GM12878 (cell line): ENCODE data around the gene PIK3R5. TPM values are rescaled to one million over a fixed set of nuclear protein-coding genes. Genes with fewer than 3 reads are reported as not detected.
A peak's percentile ranks its signal among the peaks of the same experiment; 100 is the strongest.

Experiments
- BCL3 ChIP-seq: IDR thresholded peaks from 2 replicates; pipeline ENCODE4 v1.6.1; 2011; ENCODE audit warnings: borderline replicate concordance, low read depth, mild to moderate bottlenecking, moderate library complexity, low read length; ENCODE audit not compliant: insufficient read depth, poor library complexity, severe bottlenecking
- BCLAF1 ChIP-seq: fragments of 450-650 bp; IDR thresholded peaks from 2 replicates; pipeline ENCODE4 v1.6.1; 2017; ENCODE audit warnings: antibody characterized with exemption, mild to moderate bottlenecking, moderate library complexity
- CEBPZ ChIP-seq: fragments of 150-350 bp; IDR thresholded peaks from 2 replicates; pipeline ENCODE4 v1.6.1; 2016; ENCODE audit warnings: low read depth, low read length
- CREM ChIP-seq: IDR thresholded peaks from 2 replicates; pipeline ENCODE4 v1.6.1; 2014; ENCODE audit warnings: antibody characterized with exemption, low read depth
- CTCF ChIP-seq, 3 experiments: IDR thresholded peaks in 2 of 3; conservative IDR thresholded peaks in 1 of 3; 2 replicates each; pipeline ENCODE4 v1.5.1; 2011; ENCODE audit warnings: low read depth in 3 of 3, low read length in 3 of 3, mild to moderate bottlenecking in 3 of 3, control low read depth in 2 of 3, moderate library complexity in 2 of 3, inconsistent platforms in 1 of 3, mixed read lengths in 1 of 3; ENCODE audit not compliant: control insufficient read depth in 2 of 3, insufficient read depth in 1 of 3; ENCODE audit errors: extremely low read depth in 1 of 3
- KDM1A ChIP-seq: fragments of 200-600 bp; sonication (generic); IDR thresholded peaks from 2 replicates; pipeline ENCODE4 v1.6.1; 2016; ENCODE audit warnings: borderline replicate concordance
- KLF5 ChIP-seq: fragments of 450-650 bp; IDR thresholded peaks from 2 replicates; pipeline ENCODE4 v1.6.1; 2014; ENCODE audit warnings: mild to moderate bottlenecking; ENCODE audit not compliant: partially characterized antibody
- MLLT1 ChIP-seq: fragments of 450-650 bp; IDR thresholded peaks from 2 replicates; pipeline ENCODE4 v1.6.1; 2016; ENCODE audit warnings: mild to moderate bottlenecking
- PAX5 ChIP-seq: IDR thresholded peaks from 2 replicates; pipeline ENCODE4 v1.6.1; 2011; ENCODE audit warnings: low read depth, low read length, borderline replicate concordance
- SMC3 ChIP-seq: IDR thresholded peaks from 2 replicates; pipeline ENCODE4 v1.6.1; 2011; ENCODE audit warnings: low read length, improper control_type of control experiment, borderline replicate concordance
- SREBF1 ChIP-seq: IDR thresholded peaks from 2 replicates; pipeline ENCODE4 v1.6.1; 2012; ENCODE audit warnings: mild to moderate bottlenecking, low read length
- polyA plus RNA-seq, 11 experiments: library from polyadenylated mRNA; depleted of rRNA in 4 of 11; unstranded in 6 of 11; stranded (reverse) in 5 of 11; fragments of >200 nt; fragmentation: Nextera tagmentation in 4 of 11; fragmentation: Illumina TruSeq in 1 of 11; extraction: Ambion mirVana in 4 of 11; extraction: Trizol in 1 of 11; gene quantifications; 1 replicate in 1 of 11; 2 replicates in 10 of 11; pipeline versions ENCODE4 v1.2.1 to v1.2.3, GENCODE V29; 2011 to 2016; ENCODE audit warnings: inconsistent platforms in 2 of 11, missing spikeins in 2 of 11, low read depth in 1 of 11
- total RNA-seq, 4 experiments: library from RNA; depleted of rRNA in 3 of 4; stranded (reverse); fragments of >200 nt in 3 of 4; fragmentation: Illumina TruSeq in 1 of 4; extraction: Trizol in 1 of 4; gene quantifications; 2 replicates each; pipeline versions ENCODE4 v1.2.1 to v1.2.3, GENCODE V29; 2013 to 2021
- TF ChIP-seq, protein P1 (sequence below): fragments of 450-650 bp; IDR thresholded peaks from 2 replicates; pipeline ENCODE4 v1.6.1; 2017; ENCODE audit warnings: low read depth, mild to moderate bottlenecking, moderate library complexity

The PIK3R5 gene
- total and polyA plus RNA-seq, 10 of the 15 experiments (the other 5 are each of a cell fraction or from before 2014, with no cell fraction given): 9.5 to 50.8 (median 35.5) TPM

GRCh38 chr17:8900626-8901585 is 64.6 kb downstream of the PIK3R5 start (continued):
- TF ChIP-seq, protein P1, sequence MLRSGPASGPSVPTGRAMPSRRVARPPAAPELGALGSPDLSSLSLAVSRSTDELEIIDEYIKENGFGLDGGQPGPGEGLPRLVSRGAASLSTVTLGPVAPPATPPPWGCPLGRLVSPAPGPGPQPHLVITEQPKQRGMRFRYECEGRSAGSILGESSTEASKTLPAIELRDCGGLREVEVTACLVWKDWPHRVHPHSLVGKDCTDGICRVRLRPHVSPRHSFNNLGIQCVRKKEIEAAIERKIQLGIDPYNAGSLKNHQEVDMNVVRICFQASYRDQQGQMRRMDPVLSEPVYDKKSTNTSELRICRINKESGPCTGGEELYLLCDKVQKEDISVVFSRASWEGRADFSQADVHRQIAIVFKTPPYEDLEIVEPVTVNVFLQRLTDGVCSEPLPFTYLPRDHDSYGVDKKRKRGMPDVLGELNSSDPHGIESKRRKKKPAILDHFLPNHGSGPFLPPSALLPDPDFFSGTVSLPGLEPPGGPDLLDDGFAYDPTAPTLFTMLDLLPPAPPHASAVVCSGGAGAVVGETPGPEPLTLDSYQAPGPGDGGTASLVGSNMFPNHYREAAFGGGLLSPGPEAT: peak; percentile 44; the same call in 1 of the 2 replicates
- TF ChIP-seq CTCF (IDR thresholded peaks at IDR 0.05 in 2 of 3, conservative IDR thresholded peaks at IDR 0.05 in 1 of 3; ENCODE audit: control insufficient read depth in 2 of 3, extremely low read depth in 1 of 3, insufficient read depth in 1 of 3, low read depth in 3 of 3, low read length in 3 of 3): peak; percentile 16 to 18 (median 17); a peak in 2 of 6 replicates
- no peak for TF ChIP-seq KDM1A
- peak; percentile 89; the same call in 1 of the 2 replicates for TF ChIP-seq PAX5
- peak; percentile 83 for TF ChIP-seq BCL3
- no peak for TF ChIP-seq KLF5
- TF ChIP-seq SREBF1: no peak
- peak; percentile 80; the same call in 1 of the 2 replicates for TF ChIP-seq CREM
- no peak for TF ChIP-seq BCLAF1
- no peak for TF ChIP-seq CEBPZ
- TF ChIP-seq SMC3: peak; percentile 11; the same call in 1 of the 2 replicates
- 0 out of 2 replicates have a peak, but pooled peaks have one; percentile 34 for TF ChIP-seq MLLT1
